ENCODE data around the gene PACRG. TPM values are rescaled to one million over a fixed set of nuclear protein-coding genes. Genes with fewer than 3 reads are reported as not detected.

Gene PACRG
- total RNA-seq, 2 experiments from 2014 or later, result 0.66 to 0.81 TPM

DNA sequence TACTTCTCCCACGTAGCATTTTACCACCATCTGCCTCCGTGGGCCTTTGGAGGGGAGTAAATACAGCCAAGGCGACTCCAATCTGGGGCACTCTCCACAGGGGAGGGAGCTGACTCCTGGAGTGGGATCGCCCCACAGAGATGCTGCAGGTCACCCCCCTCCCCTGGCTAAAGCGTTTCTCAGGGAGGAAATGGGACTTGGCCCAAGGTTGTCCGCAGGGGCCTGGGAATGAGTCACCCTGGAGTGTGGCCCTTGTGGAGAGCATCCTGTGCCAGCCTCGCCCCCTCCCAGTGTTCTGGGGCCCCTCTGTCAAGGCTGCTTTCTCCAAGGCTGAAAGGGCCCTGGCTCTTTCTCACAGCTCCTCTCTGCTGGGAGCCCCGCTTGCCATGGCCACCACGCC lies 602.2 kb downstream of the PACRG start:
- peaks cover 20% of the 10 kb centered on the region for H3K27me3 Mint-ChIP-seq
- peaks cover 0 to 5% of the 10 kb centered on the region in 2 experiments for H3K27me3 ChIP-seq (ENCODE audit: control insufficient read depth in 1 of 2, insufficient read depth in 2 of 2, low read length in 2 of 2)
- H3K9me3 Mint-ChIP-seq, result no peaks in the 10 kb centered on the region
- no peaks in the 10 kb centered on the region for H3K36me3 ChIP-seq (ENCODE audit: insufficient read depth, low read length)
- H3K4me3 ChIP-seq (ENCODE audit: low read length), result no peak overlapping the region
- POLR2A ChIA-PET, result no interaction called here
- H3K9me3 ChIP-seq (ENCODE audit: control insufficient read depth in 1 of 2, insufficient read depth in 1 of 2, low read length in 2 of 2), result peaks cover 0 to 8% of the 10 kb centered on the region in 2 experiments
- H3K4me1 Mint-ChIP-seq (ENCODE audit: low read depth), result no peaks in the 10 kb centered on the region
- CTCF ChIA-PET, result no interaction called here
- no peak overlapping the region for H3K27ac ChIP-seq (ENCODE audit: low read depth in 1 of 2, low read length in 2 of 2)
- DNase-seq (no peak), ATAC-seq (ENCODE audit: poor library complexity) (no peak)
- TF ChIP-seq, protein P1, sequence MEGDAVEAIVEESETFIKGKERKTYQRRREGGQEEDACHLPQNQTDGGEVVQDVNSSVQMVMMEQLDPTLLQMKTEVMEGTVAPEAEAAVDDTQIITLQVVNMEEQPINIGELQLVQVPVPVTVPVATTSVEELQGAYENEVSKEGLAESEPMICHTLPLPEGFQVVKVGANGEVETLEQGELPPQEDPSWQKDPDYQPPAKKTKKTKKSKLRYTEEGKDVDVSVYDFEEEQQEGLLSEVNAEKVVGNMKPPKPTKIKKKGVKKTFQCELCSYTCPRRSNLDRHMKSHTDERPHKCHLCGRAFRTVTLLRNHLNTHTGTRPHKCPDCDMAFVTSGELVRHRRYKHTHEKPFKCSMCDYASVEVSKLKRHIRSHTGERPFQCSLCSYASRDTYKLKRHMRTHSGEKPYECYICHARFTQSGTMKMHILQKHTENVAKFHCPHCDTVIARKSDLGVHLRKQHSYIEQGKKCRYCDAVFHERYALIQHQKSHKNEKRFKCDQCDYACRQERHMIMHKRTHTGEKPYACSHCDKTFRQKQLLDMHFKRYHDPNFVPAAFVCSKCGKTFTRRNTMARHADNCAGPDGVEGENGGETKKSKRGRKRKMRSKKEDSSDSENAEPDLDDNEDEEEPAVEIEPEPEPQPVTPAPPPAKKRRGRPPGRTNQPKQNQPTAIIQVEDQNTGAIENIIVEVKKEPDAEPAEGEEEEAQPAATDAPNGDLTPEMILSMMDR (IDR thresholded peaks at IDR 0.05), result no peak
- intact Hi-C loops (cut with DNase I, micrococcal nuclease), result no loop called here
- H3K36me3 Mint-ChIP-seq (ENCODE audit: low read depth), result no peaks in the 10 kb centered on the region
- H3K4me3 Mint-ChIP-seq, result no peak overlapping the region
- no peak overlapping the region for H3K27ac Mint-ChIP-seq
- no peaks in the 10 kb centered on the region for H3K4me1 ChIP-seq (ENCODE audit: insufficient read depth, low read length)

DNA sequence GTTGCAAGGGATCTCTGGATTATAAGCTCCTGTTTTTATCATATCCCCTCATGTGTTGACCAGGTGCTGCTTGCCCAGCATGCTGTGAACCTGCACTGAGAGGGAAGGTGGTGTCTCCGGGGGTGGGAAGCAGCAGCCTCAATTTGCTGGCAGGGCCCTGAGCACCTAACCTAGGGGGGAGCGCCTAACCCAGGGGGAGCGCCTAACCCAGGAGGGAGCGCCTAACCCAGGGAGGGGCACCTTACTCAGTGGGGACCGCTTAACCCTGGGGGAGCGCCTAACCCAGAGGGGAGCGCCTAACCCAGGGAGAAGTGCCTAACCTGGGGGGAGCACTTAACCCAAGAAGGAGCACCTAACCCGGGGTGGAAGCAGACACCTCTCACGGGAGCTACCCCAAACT lies 603.5 kb downstream of the PACRG start:
- peaks cover 22% of the 10 kb centered on the region for H3K27me3 Mint-ChIP-seq
- H3K9me3 ChIP-seq (ENCODE audit: control insufficient read depth in 1 of 2, insufficient read depth in 1 of 2, low read length in 2 of 2), result peaks cover 0 to 19% of the 10 kb centered on the region in 2 experiments
- POLR2A ChIA-PET, result no interaction called here
- H3K27ac Mint-ChIP-seq, result no peak overlapping the region
- H3K36me3 ChIP-seq (ENCODE audit: insufficient read depth, low read length), result no peaks in the 10 kb centered on the region
- CTCF ChIA-PET, result no interaction called here
- no peaks in the 10 kb centered on the region for H3K27me3 ChIP-seq (ENCODE audit: control insufficient read depth in 1 of 2, insufficient read depth in 2 of 2, low read length in 2 of 2)
- H3K9me3 Mint-ChIP-seq, result no peaks in the 10 kb centered on the region
- no peaks in the 10 kb centered on the region for H3K36me3 Mint-ChIP-seq (ENCODE audit: low read depth)
- no peak for ATAC-seq (ENCODE audit: poor library complexity)
- no peak overlapping the region for H3K27ac ChIP-seq (ENCODE audit: low read depth in 1 of 2, low read length in 2 of 2)
- no peaks in the 10 kb centered on the region for H3K4me1 ChIP-seq (ENCODE audit: insufficient read depth, low read length)
- no peak overlapping the region for H3K4me3 Mint-ChIP-seq
- TF ChIP-seq, protein P1 (IDR thresholded peaks at IDR 0.05), result no peak
- no peak for DNase-seq
- no peaks in the 10 kb centered on the region for H3K4me1 Mint-ChIP-seq (ENCODE audit: low read depth)
- intact Hi-C loops (cut with DNase I, micrococcal nuclease), result no loop called here
- no peak overlapping the region for H3K4me3 ChIP-seq (ENCODE audit: low read length)

DNA sequence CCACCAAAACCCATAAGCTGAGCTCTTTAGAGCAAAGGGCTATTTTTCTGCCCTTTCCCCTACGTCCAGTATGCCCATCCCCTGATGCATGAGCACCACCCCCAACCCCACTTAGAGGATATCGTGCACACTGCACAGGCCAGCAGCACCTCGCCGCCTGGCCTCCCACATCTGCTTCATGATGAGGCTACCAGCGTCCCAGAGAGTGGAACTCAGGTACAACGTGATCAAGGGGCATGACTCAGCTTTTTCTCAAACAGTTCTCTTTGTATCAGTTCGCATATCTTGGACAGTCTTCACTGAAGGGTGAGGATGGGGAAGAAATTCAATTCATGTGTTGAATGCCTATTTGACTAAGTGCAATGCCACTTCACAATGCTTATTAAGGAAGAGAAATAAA lies 604.8 kb downstream of the PACRG start:
- no peak overlapping the region for H3K27ac ChIP-seq (ENCODE audit: low read depth in 1 of 2, low read length in 2 of 2)
- H3K4me3 ChIP-seq (ENCODE audit: low read length), result no peak overlapping the region
- H3K27ac Mint-ChIP-seq, result no peak overlapping the region
- ChIA-PET CTCF (no interaction called here), POLR2A (no interaction called here)
- DNase-seq (no peak), ATAC-seq (ENCODE audit: poor library complexity) (no peak)
- H3K36me3 ChIP-seq (ENCODE audit: insufficient read depth, low read length), result no peaks in the 10 kb centered on the region
- no peaks in the 10 kb centered on the region for H3K9me3 Mint-ChIP-seq
- TF ChIP-seq, protein P1 (IDR thresholded peaks at IDR 0.05), result no peak
- no peaks in the 10 kb centered on the region for H3K4me1 ChIP-seq (ENCODE audit: insufficient read depth, low read length)
- intact Hi-C loops (cut with DNase I, micrococcal nuclease), result no loop called here
- peaks cover 0 to 13% of the 10 kb centered on the region in 2 experiments for H3K9me3 ChIP-seq (ENCODE audit: control insufficient read depth in 1 of 2, insufficient read depth in 1 of 2, low read length in 2 of 2)
- H3K4me1 Mint-ChIP-seq (ENCODE audit: low read depth), result no peaks in the 10 kb centered on the region
- peaks cover 27% of the 10 kb centered on the region for H3K27me3 Mint-ChIP-seq
- no peaks in the 10 kb centered on the region for H3K36me3 Mint-ChIP-seq (ENCODE audit: low read depth)
- H3K4me3 Mint-ChIP-seq, result no peak overlapping the region
- peaks cover 0 to 4% of the 10 kb centered on the region in 2 experiments for H3K27me3 ChIP-seq (ENCODE audit: control insufficient read depth in 1 of 2, insufficient read depth in 2 of 2, low read length in 2 of 2)
